Large intestine (tissue), 3 donors: ENCODE data around the gene PFAS. TPM values are rescaled to one million over a fixed set of nuclear protein-coding genes. Genes with fewer than 3 reads are reported as not detected.

ENCODE experiments used
- DNase-seq, 2 donors: peaks; one replicate each; pipeline versions ENCODE4 v3.0.0 to v3.0.0-alpha.2; 2013
- H3K27ac ChIP-seq: one replicate; pipeline ENCODE4 v1.5.1; 2013; ENCODE audit warnings: low read length
- H3K27me3 ChIP-seq: 2 replicates; pipeline ENCODE4 v1.6.1; 2013; ENCODE audit warnings: low read length; ENCODE audit not compliant: control insufficient read depth, insufficient read depth
- H3K36me3 ChIP-seq: 2 replicates; pipeline ENCODE4 v1.6.1; 2013; ENCODE audit warnings: low read length; ENCODE audit not compliant: control insufficient read depth, insufficient read depth
- H3K4me1 ChIP-seq: one replicate; pipeline ENCODE4 v1.6.1; 2013; ENCODE audit warnings: low read length; ENCODE audit not compliant: control insufficient read depth, insufficient read depth
- H3K4me3 ChIP-seq: one replicate; pipeline ENCODE4 v1.5.1; 2013; ENCODE audit warnings: low read length
- H3K9me3 ChIP-seq: one replicate; pipeline ENCODE4 v1.6.1; 2013; ENCODE audit warnings: mild to moderate bottlenecking, low read depth, low read length, moderate library complexity; ENCODE audit not compliant: control insufficient read depth
- WGBS: methylation state at CpG from one replicate; pipeline ENCODE4 v1.1.5; 2013; ENCODE audit warnings: low lambda C conversion rate; ENCODE audit not compliant: insufficient coverage; 5-methylcytosine and 5-hydroxymethylcytosine counted together
- polyA plus RNA-seq: library from polyadenylated mRNA; unstranded; fragments of 120-200 nt; gene quantifications from one replicate; pipeline ENCODE4 v1.2.1, GENCODE V29; 2013

PFAS gene
- polyA plus RNA-seq, 1 donor: 25.3 TPM

GRCh38 chr17:8300627-8301242, 51.6 kb downstream of the PFAS start:
- no peaks in the 10 kb centered on the region for H3K27me3 ChIP-seq
- no peaks in the 10 kb centered on the region for H3K4me1 ChIP-seq
- WGBS: no CpG with 5 or more reads among the region's 8 CpGs

GRCh38 chr17:8310601-8311123, 61.6 kb downstream of the PFAS start:
- no CpG with 5 or more reads among the region's 10 CpGs for WGBS
- no peak for DNase-seq
- Histone ChIP-seq H3K4me3 (no peak overlapping the region), H3K9me3 (no peaks in the 10 kb centered on the region), H3K27ac (no peak overlapping the region), H3K36me3 (no peaks in the 10 kb centered on the region), H3K4me1 (peaks cover 6% of the 10 kb centered on the region), H3K27me3 (peaks cover 55% of the 10 kb centered on the region)

More at GRCh38 chr17:8300627-8301242, 51.6 kb downstream of the PFAS start:
- no peaks in the 10 kb centered on the region for H3K36me3 ChIP-seq
- H3K4me3 ChIP-seq: no peak overlapping the region
- H3K27ac ChIP-seq: no peak overlapping the region
- peak; percentile 49 to 67 for DNase-seq
- no peaks in the 10 kb centered on the region for H3K9me3 ChIP-seq

DNA sequence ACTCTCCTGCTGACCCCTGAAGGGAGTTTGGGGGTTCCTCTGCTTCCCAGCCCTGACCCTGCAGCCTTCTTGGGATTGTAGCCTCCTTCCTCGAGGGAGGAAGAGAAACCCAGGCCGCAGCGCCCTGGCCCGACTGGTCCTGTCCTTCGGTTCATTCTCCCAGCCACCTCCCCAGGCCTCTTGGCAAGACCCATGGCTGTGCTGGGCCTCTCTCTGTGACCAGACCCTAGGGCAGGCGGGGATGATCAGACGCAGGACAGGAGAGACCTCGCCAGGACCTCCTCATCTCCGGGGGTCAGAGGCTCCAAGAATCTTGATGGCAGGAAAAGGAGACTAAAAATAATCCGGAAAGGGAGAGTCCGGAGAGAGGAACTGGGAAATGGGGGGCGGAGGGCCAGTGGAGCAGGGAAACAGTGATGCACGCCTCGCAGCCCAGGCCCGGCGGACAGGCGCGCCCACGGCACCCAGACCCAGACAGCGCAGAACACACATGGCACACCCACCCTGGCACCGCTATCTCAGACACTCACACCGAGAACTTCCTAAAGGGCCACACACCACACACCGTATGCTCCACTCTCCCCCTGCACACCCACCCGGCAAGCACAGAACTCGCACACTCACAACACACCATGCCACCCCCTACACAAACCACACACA, 62.2 kb downstream of the PFAS start:
- Histone ChIP-seq H3K27me3 (peaks cover 61% of the 10 kb centered on the region), H3K9me3 (no peaks in the 10 kb centered on the region), H3K4me3 (no peak overlapping the region), H3K4me1 (peaks cover 6% of the 10 kb centered on the region), H3K27ac (no peak overlapping the region), H3K36me3 (no peaks in the 10 kb centered on the region)
- DNase-seq: no peak
- WGBS: 80% methylated on average over 2 of the region's 25 CpGs

GRCh38 chr17:8312251-8312650, 63.2 kb downstream of the PFAS start:
- Histone ChIP-seq H3K36me3 (no peaks in the 10 kb centered on the region), H3K9me3 (no peaks in the 10 kb centered on the region), H3K4me3 (no peak overlapping the region), H3K4me1 (peaks cover 6% of the 10 kb centered on the region), H3K27ac (no peak overlapping the region), H3K27me3 (peaks cover 70% of the 10 kb centered on the region)
- DNase-seq: no peak
- WGBS: no CpG with 5 or more reads among the region's 13 CpGs

DNA sequence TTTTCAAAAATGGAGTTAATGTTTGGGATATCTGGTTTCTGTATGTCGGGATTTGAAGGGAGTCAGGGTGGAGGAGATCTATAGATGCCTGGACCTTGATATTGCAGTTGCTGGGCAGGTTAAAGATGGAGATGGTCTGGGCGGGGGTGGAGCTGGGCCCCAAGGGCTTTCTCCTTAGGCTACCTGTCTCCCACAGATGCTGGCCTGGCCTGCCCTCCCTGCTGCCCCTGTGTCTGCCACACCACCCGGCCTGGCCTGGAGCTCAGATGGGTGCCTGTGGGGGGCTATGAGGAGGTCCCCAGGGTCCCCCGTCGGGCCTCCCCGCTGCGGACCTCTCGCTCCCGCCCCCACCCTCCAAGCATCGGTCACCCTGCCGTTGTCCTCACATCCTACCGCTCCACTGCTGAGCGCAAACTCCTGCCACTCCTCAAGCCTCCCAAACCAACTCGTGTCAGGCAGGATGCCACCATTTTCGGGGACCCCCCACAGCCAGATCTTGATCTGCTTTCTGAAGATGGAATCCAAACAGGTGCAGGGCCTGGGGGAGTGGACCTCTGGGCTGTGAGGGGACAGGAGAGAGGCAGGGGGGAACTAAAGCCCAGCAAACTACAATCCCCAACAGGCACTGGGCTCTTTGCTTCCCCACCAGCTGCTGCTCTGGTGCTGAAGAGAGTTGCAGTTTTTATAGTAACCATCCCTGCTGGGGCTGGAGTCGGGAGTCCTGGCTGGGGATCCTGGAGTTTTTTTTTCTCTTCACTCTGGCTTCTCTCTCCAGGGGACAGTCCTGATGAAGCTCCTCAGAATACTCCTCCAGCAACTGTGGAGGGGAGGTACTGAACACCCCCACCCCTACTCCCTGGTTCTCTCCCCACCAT, 63.9 kb downstream of the PFAS start:
- H3K4me1 ChIP-seq: peaks cover 6% of the 10 kb centered on the region
- DNase-seq: no peak
- no CpG with 5 or more reads among the region's 16 CpGs for WGBS
- no peaks in the 10 kb centered on the region for H3K9me3 ChIP-seq
- no peak overlapping the region for H3K27ac ChIP-seq
- H3K36me3 ChIP-seq: no peaks in the 10 kb centered on the region
- peaks cover 71% of the 10 kb centered on the region for H3K27me3 ChIP-seq
- no peak overlapping the region for H3K4me3 ChIP-seq

DNA sequence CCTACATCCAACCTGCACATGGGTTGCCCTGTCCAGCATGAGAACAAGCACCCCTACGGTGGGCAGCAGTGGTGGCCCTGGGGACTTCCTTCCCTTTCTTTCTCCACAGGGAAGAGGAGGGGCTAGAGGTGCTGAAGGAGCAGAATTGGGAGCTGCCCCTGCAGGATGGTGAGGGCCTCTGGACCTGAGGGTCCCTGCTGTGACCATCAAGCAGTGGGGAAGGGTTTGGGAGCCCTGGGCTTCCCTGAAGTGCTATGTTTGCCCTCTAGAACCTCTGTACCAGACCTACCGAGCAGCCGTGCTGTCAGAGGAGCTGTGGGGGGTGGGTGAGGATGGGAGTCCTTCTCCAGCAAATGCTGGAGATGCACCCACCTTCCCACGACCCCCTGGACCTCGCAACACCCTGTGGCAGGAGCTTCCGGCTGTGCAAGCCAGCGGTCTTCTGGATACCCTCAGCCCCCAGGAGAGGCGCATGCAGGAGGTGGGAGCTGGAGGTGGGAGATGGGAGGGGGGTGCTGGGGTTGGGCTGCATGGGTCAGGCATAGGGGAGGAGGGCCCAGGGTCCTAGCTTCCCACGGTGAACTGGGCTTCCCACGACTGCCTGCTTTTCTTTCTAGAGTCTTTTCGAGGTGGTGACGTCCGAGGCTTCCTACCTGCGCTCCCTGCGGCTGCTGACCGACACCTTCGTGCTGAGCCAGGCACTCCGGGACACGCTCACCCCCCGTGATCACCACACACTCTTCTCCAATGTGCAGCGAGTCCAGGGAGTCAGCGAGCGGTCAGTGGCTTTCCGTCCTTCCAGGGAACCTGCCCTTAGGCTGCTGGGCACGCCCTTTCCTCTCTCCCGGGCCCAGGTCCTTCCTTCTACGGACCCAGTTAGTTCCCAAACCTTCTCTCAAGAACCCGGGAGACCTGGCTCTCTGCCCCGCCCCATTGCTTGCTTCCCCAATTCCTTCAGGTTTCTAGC, 66.0 kb downstream of the PFAS start:
- Histone ChIP-seq H3K27me3 (peaks cover 81% of the 10 kb centered on the region), H3K9me3 (no peaks in the 10 kb centered on the region), H3K4me1 (peaks cover 6% of the 10 kb centered on the region), H3K36me3 (no peaks in the 10 kb centered on the region), H3K4me3 (no peak overlapping the region), H3K27ac (no peak overlapping the region)
- 33% methylated on average over 3 of the region's 29 CpGs for WGBS
- peak in 1 of 2 donors; percentile 19 for DNase-seq

GRCh38 chr17:8315764-8316217, 66.7 kb downstream of the PFAS start:
- Histone ChIP-seq H3K27ac (no peak overlapping the region), H3K4me1 (peaks cover 6% of the 10 kb centered on the region), H3K27me3 (peaks cover 80% of the 10 kb centered on the region), H3K36me3 (no peaks in the 10 kb centered on the region), H3K9me3 (no peaks in the 10 kb centered on the region), H3K4me3 (no peak overlapping the region)
- no peak for DNase-seq
- no CpG with 5 or more reads among the region's 26 CpGs for WGBS

DNA sequence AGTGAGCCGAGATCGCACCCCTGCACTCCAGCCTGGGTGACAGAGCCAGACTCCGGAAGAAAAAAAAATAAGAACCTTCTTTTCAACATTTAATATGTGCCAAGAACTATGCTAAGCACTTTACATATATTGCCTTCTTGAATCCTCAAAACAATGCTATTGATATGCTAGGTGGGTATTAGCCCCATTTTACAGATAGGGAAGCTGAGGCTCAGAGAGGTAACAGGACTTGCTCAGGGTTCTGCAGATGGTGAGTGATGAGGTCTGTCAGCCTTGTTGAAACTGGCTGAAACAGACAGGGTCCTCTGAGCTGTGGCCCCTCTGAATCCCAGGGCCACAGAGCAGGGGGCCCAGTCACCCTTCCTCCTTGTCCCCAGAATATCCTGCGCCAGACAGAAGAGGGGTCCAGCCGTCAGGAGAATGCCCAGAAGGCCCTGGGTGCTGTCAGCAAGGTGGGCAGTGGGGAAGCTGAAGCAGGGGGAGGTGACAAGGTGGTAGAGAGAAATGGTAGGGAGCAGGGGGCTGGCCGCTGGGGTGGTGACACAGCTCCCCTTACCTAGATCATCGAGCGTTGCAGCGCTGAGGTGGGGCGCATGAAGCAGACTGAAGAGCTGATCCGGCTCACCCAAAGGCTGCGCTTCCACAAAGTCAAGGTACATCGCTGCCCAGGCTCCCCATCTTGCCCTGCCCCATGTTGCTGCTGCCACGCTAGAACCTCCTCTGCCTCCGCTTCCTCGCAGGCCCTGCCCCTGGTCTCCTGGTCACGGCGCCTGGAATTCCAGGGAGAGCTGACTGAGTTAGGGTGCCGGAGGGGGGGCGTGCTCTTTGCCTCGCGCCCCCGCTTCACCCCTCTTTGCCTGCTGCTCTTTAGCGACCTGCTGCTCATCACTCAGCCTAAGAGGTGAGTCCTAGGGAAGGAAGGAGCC, 69.2 kb downstream of the PFAS start:
- no peak overlapping the region for H3K27ac ChIP-seq
- H3K4me3 ChIP-seq: no peak overlapping the region
- no CpG with 5 or more reads among the region's 24 CpGs for WGBS
- peaks cover 6% of the 10 kb centered on the region for H3K4me1 ChIP-seq
- peaks cover 55% of the 10 kb centered on the region for H3K27me3 ChIP-seq
- no peaks in the 10 kb centered on the region for H3K9me3 ChIP-seq
- no peak for DNase-seq
- H3K36me3 ChIP-seq: no peaks in the 10 kb centered on the region
